HG02571 (cell line): ENCODE data around the gene MAB21L4.

ENCODE experiments used
- ATAC-seq: cut with Tn5 transposase; IDR thresholded peaks from one replicate; pipeline ENCODE4 v1.9.1; 2021; ENCODE audit warnings: mild to moderate bottlenecking, moderate library complexity; ENCODE audit not compliant: unreplicated experiment

MAB21L4 gene

DNA sequence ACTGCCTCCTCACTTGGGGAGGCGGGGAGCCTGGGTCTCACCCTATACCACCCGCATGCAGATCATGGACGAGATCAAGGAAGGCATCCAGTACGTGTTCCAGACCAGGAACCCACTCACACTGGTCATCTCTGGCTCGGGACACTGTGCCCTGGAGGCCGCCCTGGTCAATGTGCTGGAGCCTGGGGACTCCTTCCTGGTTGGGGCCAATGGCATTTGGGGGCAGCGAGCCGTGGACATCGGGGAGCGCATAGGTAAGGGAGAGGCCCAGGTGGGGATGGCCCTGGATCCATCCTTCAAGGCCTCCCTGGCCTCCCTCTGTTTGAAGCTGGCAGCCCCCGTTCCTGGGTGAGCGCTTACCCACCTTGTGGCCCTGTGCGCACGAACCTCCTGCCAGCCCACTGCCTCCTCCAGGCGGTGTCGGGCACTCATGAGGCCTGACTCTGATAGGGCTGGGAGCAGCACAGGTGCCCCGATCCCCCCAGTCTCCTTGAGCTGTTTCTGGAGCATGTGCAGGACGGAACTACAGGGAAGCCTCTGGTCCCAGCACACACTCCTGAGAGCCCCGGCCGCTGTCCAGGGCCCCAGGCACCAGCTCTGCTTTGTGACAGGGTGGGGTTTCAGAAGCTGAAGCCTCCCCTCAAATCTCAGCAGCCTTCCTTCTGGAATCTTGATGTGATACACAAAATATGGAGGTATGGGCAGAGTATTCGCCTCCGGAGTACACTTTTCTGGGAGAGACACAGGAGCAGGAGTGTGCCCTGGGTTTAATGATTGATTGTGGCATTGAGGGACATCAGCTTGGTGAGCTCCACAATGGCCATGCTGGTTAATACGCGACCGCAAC lies 26.6 kb downstream of the MAB21L4 start:
- no peak for ATAC-seq

DNA sequence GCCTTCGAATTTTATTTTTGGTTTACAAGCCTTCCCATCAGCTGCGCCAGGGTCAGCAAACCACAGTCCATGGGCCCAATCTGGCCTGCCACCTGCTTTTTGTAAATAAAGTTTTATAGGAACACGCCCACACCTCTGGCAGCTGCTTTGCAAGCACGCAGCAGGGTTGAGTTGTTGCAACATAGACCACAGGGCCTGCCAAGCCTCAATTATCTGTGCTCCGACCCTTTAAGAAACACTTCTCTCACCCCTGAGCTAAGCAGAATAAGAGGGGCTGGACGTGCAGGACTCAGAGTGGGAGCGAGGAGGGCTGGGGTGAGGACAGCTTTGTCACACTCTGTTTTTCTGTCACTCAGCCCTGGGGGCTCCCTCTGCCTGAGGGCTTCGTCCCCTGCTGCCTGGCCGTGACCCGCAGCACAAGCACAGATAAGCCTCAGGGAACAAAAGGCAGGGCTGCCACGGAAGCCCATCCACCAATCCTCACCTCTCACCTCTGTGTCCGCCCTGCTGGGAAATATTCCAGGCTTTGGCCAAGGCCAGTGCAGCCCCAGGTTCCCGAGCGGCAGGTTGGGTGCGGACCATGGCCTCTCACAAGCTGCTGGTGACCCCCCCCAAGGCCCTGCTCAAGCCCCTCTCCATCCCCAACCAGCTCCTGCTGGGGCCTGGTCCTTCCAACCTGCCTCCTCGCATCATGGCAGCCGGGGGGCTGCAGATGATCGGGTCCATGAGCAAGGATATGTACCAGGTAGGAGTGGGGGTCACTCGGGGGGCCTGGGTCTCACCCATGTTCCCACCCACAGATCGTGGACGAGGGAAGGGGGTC lies 27.5 kb downstream of the MAB21L4 start, which contains the start of gene AGXT:
Gene AGXT, plus strand, starts transcription at position 539 of the 823 bp plus-strand sequence. Its CDS starts 42 bp downstream, at position 581.
- ATAC-seq: no peak

DNA sequence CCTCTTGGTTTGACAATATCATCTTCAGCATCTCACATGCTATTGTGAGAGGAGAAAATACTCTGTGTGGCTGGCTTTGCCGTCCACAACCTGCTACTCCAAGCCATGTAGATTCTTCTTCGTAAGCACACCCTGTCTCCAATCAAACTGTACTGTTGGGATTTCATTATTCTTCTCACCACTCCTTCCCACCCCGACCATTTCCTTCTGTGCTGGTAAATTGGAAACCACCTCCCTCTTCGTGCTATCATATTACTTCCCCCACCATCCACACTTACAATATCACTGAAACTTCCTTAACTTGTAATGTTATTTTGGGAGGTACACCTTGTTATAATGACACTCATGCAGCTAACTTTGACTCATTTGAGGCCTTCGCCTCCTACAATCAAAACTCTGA lies 30.6 kb downstream of the MAB21L4 start:
- no peak for ATAC-seq

DNA sequence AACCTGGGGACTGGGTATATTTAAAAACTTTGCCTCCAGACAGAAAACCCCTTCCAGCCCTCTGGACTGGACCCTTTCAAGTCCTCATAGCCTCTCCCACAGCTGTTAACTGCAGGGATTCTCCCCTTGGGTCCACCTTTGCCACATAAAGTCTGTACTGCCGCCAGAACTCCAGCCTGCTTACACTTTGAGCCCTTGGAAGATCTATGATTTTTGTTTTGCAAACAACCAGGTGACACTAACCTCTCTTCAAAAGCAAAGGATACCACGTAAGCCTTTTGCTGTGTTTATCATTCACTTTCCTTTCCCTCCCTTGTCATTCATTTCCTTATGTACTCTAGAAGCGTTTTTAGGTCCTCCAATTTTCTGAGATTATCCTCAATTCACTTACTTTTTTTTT lies 31.5 kb downstream of the MAB21L4 start:
- ATAC-seq: no peak

DNA sequence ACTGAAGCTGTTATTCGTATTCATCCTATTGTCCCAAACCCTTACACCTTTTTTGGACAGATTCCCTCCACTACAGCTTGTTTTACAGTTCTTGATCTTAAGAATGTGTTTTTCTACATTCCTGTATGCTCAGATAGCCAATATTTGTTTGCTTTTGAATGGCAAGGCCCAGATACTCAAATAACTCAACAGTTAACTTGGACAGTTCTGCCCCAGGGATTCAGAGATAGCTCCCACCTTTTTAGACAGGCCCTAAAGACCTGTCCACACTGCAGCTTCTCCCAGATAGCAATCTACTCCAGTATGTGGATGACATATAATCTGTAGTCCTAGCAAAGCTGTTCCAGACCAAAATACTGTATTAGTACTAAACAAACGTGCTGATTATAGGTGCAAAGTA lies 34.4 kb downstream of the MAB21L4 start:
- ATAC-seq: no peak

DNA sequence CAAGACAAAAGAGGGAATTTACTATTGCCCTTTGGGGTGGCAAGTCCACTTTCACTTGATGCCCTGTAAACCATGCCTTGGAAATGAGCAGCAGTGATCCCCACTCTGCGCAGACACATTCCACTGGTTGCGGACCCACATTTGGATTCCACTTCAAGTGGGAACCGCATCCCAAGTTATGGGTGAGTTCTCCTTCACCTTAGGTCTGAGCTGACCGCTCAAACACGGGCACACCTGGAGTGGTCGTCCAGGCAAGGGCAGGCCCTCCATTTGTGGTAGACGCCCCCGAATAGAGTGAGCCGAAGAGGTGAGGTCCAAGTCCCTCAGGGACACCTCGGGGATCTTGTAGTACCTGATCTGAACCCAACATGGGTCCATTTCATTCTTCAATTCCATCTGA lies 37.1 kb downstream of the MAB21L4 start:
- ATAC-seq: no peak

DNA sequence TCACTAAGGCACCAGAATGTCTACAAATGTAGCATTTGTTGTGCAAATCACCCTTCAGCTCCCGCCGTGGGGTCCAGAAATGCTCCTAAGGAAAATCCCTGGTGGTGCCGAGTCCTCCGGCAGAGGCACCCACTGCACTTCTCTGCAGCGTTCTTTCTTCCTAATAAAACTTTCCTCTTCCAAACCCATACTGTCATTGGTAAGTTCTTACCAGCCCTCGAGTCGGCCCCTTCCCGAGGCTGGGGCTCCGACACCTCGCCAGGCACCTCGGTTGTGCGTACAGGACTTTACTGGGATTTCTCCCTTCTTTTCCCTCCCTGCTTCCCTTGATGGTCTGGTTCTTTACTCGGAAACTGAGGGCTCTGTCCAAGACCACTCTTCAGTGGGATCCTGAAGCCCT lies 37.6 kb downstream of the MAB21L4 start:
- no peak for ATAC-seq

DNA sequence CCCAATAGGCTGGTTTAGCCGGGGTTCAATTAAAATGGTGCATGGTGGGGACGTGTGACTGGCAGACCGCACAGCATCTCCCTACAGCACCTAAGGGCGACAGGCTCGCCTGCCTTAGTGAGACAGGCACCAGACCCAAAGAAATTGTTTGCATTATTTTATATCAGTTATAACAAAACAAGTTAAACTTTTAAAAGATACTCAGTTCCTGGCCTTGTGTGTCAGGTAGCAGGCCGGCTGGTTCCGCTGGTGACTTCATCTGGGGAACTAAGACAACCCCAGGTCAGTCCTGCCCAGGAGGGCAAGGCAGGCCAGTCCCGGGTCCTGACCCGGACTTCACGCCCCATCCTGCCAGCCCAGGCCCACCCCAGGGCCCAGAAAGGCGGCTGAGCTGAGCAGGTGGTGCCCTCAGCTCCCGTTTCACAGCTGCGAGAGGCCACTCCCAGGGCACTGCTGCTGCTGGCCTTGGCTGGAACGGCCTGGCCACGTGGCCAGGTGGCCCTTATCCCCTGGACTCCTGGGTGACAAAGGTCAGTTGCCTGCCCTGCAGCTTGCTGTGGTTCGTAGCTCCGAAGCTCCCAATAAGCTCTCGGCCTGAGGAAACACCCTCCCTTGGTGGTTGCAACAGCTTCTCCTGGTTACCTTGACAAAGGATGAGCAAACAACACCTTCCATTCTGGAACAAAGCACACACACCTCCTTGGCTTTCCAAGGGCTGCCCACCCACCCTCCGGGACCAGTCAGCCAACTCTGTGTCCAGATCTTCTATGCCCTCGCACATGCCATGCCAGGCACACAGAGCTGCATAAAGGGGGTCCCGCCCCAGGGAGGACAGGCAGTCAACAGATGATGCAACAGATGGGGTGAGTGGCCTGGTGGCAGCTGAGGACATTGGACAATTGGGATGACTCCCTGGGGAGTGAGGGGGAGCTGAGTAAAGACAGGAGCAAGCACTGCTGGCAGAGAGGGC lies 38.6 kb downstream of the MAB21L4 start:
- no peak for ATAC-seq

DNA sequence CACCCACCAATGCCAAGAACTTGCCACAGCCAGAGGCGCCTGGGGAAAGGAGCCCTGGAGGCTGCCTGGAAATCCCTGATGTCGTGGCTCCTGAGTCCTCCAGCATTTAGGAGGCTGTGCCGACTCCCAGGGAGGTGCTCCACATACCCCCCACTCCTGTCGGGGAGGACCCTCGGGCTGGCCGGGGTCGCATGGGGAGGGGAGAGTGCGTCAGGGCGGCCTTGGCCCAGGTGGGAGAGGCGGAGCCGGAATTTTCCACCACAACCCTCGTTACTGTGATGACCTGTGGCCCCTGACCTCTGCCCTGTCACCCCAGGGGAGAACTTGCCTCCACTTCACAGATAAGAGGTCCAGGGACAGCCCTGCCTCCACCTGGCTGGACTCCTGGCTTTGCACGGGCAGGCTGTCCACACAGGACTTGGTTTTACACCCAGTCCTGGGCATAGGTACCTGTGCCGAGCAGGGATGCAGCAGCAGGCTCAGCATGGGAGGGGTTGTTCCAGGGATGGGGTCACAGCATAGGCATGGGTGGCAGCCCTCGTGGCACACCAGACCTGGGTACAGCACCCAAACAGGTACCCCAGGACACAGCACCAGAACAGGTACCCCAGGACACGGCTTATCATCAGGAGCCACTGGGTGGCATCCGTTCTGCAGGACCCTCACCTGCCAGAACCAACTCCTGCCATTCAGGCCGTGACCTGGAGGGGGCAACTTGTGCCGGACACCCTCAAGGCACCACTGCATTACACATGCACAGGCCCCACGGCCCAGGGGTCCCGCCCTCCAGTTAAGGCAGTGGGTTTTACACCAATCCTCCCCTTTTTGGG lies 39.6 kb downstream of the MAB21L4 start:
- no peak for ATAC-seq

DNA sequence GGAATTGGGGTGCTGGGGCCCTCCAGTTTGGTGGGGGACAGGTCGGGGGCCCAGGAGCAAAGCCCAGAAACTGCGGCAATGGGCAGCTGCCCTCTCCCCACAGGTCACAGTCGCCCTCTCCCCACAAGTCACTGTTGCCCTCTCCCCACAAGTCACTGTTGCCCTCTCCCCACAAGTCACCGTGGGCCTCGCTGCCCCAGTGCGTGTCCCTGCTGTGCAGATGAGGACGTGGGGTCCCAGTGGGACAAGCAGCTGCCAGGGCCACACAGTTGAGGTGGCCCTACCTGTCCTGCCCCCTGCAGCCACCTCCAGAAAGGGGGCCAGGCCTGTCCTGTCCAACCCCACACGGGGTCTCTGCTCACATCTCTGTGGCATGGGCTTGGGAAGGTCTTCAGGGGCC lies 40.3 kb downstream of the MAB21L4 start:
- no peak for ATAC-seq

DNA sequence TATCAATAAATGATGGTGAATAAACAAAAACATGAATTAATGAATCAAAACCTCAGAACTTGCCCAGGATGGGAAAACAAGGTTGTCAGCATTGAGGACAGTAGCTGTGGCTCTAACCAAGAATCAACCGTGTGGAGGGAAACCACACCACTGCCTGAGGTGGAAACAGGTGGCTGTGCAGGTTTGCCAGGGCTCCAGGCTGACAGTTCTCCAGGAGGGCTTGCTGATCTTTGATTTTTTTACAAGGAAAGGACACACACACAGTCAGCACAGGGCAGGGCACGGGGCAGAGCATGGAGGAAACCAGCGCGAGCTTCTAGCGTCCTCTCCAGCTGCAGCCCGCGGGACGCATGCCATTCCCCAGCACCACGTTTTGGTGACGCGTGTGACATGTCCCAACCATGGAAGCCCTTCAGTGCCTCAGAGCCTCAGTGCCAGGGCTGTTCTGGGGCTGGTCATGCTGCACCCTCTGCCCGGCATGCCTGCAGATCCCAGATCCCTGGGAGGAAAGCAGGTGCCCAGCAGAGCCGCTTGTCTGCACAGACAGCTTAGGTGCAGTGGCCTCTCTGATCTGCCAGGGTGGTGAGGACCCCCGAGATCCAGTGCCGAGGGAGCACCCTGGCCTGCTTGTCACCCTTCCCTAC lies 43.2 kb downstream of the MAB21L4 start:
- no peak for ATAC-seq

DNA sequence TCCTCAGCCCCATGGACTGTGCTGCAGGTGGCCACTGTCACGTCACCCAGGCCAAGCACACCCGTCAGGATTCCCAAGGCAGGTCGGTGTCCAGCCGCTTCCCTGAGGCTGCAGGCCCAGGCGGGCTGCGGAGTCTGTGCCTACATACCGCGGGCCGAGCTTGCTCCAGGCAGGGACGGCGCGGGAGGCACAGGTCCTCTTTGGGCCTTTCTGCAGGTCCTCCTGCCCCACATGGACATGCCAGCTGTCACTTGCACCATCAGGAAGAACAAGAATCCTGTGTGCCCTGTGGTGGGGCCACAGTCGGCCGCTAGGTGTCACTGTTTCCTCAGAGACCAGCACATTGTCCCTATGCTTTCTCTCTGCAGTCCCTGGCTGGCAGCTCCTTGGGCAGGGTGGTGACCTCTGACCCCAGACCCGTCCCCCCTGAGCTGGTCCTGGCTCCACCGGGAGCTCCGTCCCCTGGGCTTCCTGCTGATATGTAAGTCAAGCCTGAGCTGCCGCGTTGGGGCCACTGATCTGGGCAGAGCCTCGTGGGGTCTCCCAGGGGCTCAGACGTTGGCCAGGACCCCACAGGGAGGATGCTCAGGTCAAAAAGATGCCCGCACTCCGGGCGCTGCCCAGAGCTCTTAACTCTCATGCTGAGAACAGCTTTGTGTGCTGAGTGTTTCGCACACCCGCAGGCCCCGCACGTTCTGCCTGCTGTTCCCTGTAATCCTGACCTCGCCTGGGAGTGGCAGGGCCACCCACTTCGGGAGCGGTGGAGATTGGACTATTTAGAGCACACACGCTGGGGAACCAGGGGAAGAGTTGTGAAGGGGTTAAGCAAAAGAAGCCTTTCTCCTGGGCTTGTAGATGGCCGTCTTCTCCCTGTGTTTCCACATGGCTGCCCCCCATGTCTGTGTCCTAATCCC lies 44.6 kb downstream of the MAB21L4 start:
- no peak for ATAC-seq

DNA sequence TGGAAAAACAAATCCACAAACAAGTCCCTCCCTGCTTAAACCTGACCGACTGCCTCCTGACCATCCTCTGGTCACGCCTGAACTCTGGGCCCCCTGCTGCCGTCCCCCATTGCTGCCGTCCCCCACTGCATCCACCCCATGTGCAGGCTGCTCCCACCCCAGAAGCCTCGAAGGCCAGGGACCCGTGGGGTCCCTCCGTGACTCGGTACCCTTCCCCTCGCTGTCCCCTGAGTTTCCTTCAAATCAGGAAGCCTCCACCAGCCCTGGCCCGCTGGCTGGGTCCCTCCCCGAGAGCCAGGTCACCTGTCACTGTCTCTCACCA lies 45.2 kb downstream of the MAB21L4 start:
- ATAC-seq: no peak

DNA sequence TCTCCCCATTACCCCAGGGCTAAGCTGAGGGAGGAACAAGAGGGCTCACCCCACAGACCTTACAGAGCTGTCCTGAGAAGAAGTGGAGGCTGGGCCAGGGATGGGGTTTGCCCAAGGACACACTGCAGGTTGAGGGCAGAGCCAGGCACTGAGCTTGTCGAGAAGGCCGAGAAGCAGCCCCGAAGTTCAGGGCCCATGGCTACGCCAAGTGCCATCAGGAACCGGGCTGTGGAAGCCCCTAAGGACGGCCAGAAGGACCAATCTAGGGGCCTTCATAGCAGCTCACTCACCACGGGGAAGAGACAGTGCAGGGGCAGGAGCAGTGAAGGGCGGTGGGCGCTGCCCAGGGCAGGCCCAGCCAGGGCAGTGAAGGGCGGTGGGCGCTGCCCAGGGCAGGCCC lies 45.9 kb downstream of the MAB21L4 start:
- ATAC-seq: no peak

DNA sequence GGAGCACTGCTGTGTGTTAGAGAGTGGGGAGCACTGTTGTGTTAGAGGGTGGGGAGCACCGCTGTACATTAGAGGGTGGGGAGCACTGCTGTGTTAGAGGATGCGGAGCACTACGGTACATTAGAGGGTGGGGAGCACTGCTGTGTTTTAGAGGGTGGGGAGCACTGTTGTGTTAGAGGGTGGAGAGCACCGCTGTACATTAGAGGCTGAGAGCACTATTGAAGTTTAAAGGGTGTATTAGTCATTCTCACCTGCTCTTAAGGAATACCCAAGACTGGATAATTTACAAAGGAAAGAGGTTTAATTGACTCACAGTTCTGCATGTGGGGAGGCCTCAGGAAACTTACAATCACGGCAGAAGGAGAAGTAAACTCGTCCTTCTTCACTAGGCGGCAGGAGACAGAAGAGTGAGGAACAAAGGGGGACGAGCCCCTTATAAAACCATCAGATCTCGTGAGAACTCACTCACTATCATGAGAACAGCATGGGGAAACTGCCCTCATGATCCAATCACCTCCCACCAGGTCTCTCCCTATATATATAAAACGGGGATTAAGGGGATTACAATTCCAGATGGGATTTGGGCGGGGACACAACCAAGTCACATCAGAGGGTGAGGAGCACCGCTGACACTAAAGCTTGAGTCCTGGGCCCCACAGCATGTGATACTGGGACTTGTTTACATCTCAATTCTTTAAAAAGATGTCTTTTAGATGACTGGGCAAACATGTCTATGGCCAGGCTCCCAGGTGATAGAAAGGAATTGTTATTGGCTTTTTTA lies 46.9 kb downstream of the MAB21L4 start:
- ATAC-seq: no peak

DNA sequence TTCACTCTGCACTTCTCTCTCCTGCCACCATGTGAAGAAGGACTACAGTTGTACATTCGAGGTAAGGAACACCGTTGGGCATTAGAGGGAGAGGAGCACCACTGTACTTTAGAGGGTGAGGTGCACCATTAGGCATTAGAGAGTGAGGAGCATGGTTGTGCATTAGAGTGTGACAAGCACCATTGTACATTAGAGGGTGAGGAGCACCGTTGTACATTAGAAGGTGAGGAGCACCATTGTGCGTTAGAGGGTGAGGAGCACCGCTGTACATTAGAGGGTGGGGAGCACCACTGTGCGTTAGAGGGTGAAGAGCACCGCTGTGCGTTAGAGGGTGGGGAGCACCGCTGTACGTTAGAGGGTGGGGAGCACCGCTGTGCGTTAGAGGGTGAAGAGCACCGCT lies 48.1 kb downstream of the MAB21L4 start:
- no peak for ATAC-seq

DNA sequence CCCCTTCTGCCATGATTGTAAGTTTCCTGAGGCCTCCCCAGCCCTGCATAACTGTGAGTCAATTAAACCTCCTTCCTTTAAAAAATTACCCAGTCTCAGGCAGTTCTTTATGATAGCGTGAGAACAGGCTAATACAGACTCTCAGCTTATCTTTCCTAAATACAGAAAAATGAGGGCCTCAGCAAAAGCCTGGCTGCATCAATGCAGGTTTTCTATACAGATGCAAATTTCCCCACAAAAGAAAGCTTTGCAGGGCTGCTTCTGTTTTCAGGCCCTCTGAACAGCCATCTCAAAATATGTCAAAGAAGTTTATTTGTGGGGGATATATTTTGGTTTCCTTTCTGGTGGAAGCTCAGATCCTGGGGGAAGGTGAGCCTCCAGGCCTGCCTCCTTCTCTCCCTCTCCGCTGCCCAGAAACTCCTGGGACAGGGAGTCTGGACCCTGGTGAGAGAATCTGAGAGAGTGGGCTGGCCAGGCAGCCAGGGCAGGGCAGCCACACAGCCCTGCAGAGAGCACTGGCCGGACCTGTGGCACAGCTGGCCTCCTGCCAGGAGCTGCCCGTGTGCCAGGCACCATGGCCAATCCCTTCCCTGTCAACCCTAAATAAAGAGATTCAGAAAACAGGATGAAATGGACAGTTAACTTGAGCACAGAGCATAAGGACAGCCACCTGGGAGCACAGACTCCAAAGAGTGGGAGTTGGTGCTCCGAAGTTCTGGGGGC lies 48.9 kb downstream of the MAB21L4 start:
- ATAC-seq: no peak
